Measurements from ENCODE around the gene SLC25A21. TPM values are rescaled to one million over a fixed set of nuclear protein-coding genes. Genes with fewer than 3 reads are reported as not detected.
A peak's percentile ranks its signal among the peaks of the same experiment; 100 is the strongest.

Gene SLC25A21
- total and polyA plus RNA-seq, 2 of the 13 experiments (the other 11 are each of a cell fraction or from before 2014, with no cell fraction given): 1.9 to 2.9 TPM

GRCh38 chr14:36662543-36663403 is 509.6 kb downstream of the SLC25A21 start (continued):
- TF ChIP-seq SRY (CRISPR knock-in tag; IDR thresholded peaks at IDR 0.05) (0 out of 2 replicates have a peak, but pooled peaks have one; percentile 9), ZNF597 (CRISPR knock-in tag; IDR thresholded peaks at IDR 0.05) (no peak), RNF219 (CRISPR knock-in tag; IDR thresholded peaks at IDR 0.05) (no peak), BRF2 (CRISPR knock-in tag; IDR thresholded peaks at IDR 0.05) (no peak), ZNF572 (CRISPR knock-in tag; IDR thresholded peaks at IDR 0.05) (no peak), CREB3 (CRISPR knock-in tag; IDR thresholded peaks at IDR 0.05) (no peak), NRL (CRISPR knock-in tag; IDR thresholded peaks at IDR 0.05; ENCODE audit: borderline replicate concordance) (peak; percentile 37; the same call in 1 of the 2 replicates), MTERF4 (CRISPR knock-in tag; IDR thresholded peaks at IDR 0.05) (no peak), ZNF724P (CRISPR knock-in tag; IDR thresholded peaks at IDR 0.05; ENCODE audit: borderline replicate concordance) (peak; percentile 51; the same call in 1 of the 2 replicates), TBX2 (CRISPR knock-in tag; IDR thresholded peaks at IDR 0.05; ENCODE audit: borderline replicate concordance) (no peak), MZF1 (CRISPR knock-in tag; IDR thresholded peaks at IDR 0.05; ENCODE audit: borderline replicate concordance) (0 out of 2 replicates have a peak, but pooled peaks have one; percentile 12), SALL2 (CRISPR knock-in tag; IDR thresholded peaks at IDR 0.05) (no peak), PLSCR1 (CRISPR knock-in tag; IDR thresholded peaks at IDR 0.05; ENCODE audit: borderline replicate concordance) (no peak), ZNF891 (CRISPR knock-in tag; IDR thresholded peaks at IDR 0.05) (peak; percentile 54; the same call in 1 of the 2 replicates), KLF6 (CRISPR knock-in tag; IDR thresholded peaks at IDR 0.05) (no peak), THAP8 (CRISPR knock-in tag; IDR thresholded peaks at IDR 0.05; ENCODE audit: borderline replicate concordance) (0 out of 2 replicates have a peak, but pooled peaks have one; percentile 41), KDM4B (CRISPR knock-in tag; IDR thresholded peaks at IDR 0.05) (no peak)
